ENCODE data around the gene RAP2C. TPM values are rescaled to one million over a fixed set of nuclear protein-coding genes. Genes with fewer than 3 reads are reported as not detected.

Gene RAP2C
- total RNA-seq, result 25.8 and 28.0 TPM in 2 replicates

- TF ChIP-seq CTCF (IDR thresholded peaks at IDR 0.05; ENCODE audit: insufficient read depth, low read length, poor library complexity, severe bottlenecking), result peak; percentile 58
Measured at GRCh38 chrX:132219343-132219768, at the start of gene RAP2C. TSS of gene RAP2C (minus strand) at chrX:132219447. CDS start at chrX:132217268, 2,179 bp downstream.

GRCh38 chrX:132267392-132267791 is 48.1 kb upstream of the RAP2C start:
- no peaks in the 10 kb centered on the region for H3K27me3 ChIP-seq (ENCODE audit: control insufficient read depth, insufficient read depth, low read length)
- no peak for TF ChIP-seq CTCF (IDR thresholded peaks at IDR 0.05; ENCODE audit: insufficient read depth, low read length, poor library complexity, severe bottlenecking)
- no peak for DNase-seq (ENCODE audit: low read depth)
- no peak overlapping the region for H3K4me3 ChIP-seq (ENCODE audit: low read depth, low read length)
- H3K36me3 ChIP-seq (ENCODE audit: control insufficient read depth, insufficient read depth, low read length), result no peaks in the 10 kb centered on the region

More at GRCh38 chrX:132219343-132219768, at the start of gene RAP2C:
- DNase-seq (ENCODE audit: low read depth), result peak; percentile 21
- Histone ChIP-seq H3K27me3 (ENCODE audit: control insufficient read depth, insufficient read depth, low read length) (no peaks in the 10 kb centered on the region), H3K36me3 (ENCODE audit: control insufficient read depth, insufficient read depth, low read length) (no peaks in the 10 kb centered on the region), H3K4me3 (ENCODE audit: low read depth, low read length) (peak within 1 kb of the TSS; percentile 65)

GRCh38 chrX:132266583-132267355 is 47.5 kb upstream of the RAP2C start:
- Histone ChIP-seq H3K36me3 (ENCODE audit: control insufficient read depth, insufficient read depth, low read length) (no peaks in the 10 kb centered on the region), H3K27me3 (ENCODE audit: control insufficient read depth, insufficient read depth, low read length) (no peaks in the 10 kb centered on the region), H3K4me3 (ENCODE audit: low read depth, low read length) (no peak overlapping the region)
- no peak for TF ChIP-seq CTCF (IDR thresholded peaks at IDR 0.05; ENCODE audit: insufficient read depth, low read length, poor library complexity, severe bottlenecking)
- no peak for DNase-seq (ENCODE audit: low read depth)

- TF ChIP-seq CTCF (IDR thresholded peaks at IDR 0.05; ENCODE audit: insufficient read depth, low read length, poor library complexity, severe bottlenecking), result no peak
- H3K4me3 ChIP-seq (ENCODE audit: low read depth, low read length), result no peak overlapping the region
- DNase-seq (ENCODE audit: low read depth), result no peak
- H3K36me3 ChIP-seq (ENCODE audit: control insufficient read depth, insufficient read depth, low read length), result no peaks in the 10 kb centered on the region
- H3K27me3 ChIP-seq (ENCODE audit: control insufficient read depth, insufficient read depth, low read length), result no peaks in the 10 kb centered on the region
Measured at GRCh38 chrX:132263127-132263526, 43.9 kb upstream of the RAP2C start.

- TF ChIP-seq CTCF (IDR thresholded peaks at IDR 0.05; ENCODE audit: insufficient read depth, low read length, poor library complexity, severe bottlenecking), result no peak
- Histone ChIP-seq H3K36me3 (ENCODE audit: control insufficient read depth, insufficient read depth, low read length) (no peaks in the 10 kb centered on the region), H3K4me3 (ENCODE audit: low read depth, low read length) (no peak overlapping the region), H3K27me3 (ENCODE audit: control insufficient read depth, insufficient read depth, low read length) (no peaks in the 10 kb centered on the region)
- no peak for DNase-seq (ENCODE audit: low read depth)
Measured at GRCh38 chrX:132258509-132258908, 39.3 kb upstream of the RAP2C start.

- Histone ChIP-seq H3K4me3 (ENCODE audit: low read depth, low read length) (no peak overlapping the region), H3K36me3 (ENCODE audit: control insufficient read depth, insufficient read depth, low read length) (no peaks in the 10 kb centered on the region), H3K27me3 (ENCODE audit: control insufficient read depth, insufficient read depth, low read length) (no peaks in the 10 kb centered on the region)
- TF ChIP-seq CTCF (IDR thresholded peaks at IDR 0.05; ENCODE audit: insufficient read depth, low read length, poor library complexity, severe bottlenecking), result no peak
- no peak for DNase-seq (ENCODE audit: low read depth)
Measured at GRCh38 chrX:132257116-132257515, 37.9 kb upstream of the RAP2C start.

All from kidney epithelial cell (primary cell).